NCI-H2171 treated with DMSO at 0.1 percent for 48 hours (cell line): ENCODE measurements around the gene SLC66A1.

Source experiments
- DNase-seq: peaks from one replicate; lab custom pipeline; 2025; lab: John Stamatoyannopoulos, UW

SLC66A1 gene

DNA sequence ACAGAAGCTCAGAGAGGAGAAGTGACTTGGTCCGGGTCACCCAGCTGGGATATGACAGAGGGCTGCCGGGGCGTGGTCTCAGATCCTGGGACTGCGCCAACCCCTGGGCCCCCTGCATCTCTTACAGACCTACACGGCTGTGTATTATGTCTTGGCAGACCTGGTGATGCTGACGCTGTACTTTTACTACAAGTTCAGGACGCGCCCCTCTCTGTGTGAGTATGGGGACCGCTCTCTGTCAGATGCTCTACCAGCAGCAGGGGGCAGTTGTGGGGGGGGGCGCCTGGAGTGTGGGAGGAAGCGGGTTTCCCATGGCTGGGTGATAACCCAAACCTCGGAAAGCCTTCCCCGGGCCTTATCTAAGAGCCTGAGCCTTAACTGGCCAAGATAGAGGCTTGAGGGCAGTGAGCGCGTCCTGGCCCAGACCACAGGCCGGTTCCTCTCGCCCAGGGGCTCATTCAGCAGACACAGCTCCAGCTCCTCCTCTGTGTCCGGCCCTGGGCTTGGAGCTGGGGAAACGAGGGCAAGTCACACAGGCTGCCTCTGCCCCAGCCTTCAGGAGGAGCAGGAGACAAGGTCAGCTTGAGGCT, 13.3 kb downstream of the SLC66A1 start:
- no peak for DNase-seq

DNA sequence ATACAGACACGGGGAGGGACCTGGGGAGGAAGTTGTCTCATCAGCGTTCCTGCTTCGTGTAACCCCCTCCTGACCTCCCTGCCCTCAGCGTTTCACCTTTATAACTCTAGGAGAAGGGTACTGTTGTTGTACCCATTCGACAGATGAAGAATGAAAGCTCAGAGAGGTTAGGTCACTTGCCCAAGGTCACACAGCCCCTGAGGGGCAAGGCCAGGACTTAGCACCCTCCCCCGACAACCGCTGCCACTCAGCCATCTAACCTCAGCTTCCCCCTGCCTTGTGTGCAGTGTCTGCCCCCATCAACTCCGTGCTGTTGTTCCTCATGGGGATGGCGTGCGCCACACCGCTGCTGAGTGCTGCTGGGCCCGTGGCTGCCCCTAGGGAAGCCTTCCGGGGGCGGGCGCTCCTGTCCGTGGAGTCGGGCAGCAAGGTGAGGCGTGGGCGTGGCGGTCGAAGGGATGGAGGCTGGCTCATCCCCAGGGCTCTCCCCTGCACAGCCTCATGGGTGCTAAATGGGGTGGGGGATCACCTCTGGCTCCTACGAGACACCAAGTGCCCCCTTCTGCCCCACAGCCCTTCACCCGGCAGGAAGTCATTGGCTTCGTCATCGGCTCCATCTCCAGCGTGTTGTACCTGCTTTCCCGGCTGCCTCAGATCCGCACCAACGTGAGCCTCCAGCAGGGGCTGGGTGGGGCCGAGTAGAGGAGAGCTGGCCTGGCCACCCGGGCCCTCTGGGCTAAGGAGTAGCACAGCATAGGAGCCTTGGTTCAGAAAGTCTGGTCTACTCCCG, 14.0 kb downstream of the SLC66A1 start:
- DNase-seq: no peak

DNA sequence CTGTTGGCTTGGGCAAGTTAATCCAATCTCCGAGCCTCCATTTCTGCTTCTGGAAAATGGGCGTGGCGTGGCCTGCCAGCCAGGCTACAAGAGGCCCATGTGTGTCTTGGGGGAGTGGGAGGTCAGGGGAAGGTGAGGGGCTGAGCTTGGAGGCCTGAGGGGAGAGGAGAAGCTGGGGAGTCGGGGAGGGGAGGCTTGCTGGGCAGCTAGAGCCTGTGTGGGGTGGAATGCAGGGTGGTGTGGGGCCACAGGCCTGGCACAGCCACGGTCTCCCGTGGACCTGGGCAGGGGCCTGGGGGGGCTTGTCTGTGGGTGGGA, 14.6 kb downstream of the SLC66A1 start:
- no peak for DNase-seq

DNA sequence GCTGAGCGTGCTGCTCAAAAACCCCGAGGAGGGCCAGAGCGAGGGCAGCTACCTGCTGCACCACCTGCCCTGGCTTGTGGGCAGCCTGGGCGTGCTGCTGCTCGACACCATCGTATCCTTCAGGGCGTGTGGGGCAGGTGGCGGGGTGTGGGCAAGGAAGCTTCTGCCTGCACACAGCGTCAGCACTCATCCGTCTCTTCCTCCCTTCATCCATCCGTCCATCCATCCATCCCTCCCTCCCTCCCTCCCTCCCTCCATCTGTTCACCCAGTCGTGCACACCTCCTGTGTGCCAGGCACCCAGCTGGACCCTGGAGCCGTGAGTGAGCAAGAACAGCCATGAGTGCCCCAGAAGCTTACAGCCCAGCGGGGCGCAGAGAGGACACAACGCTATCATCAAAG, 15.2 kb downstream of the SLC66A1 start:
- peak; percentile 27 for DNase-seq

DNA sequence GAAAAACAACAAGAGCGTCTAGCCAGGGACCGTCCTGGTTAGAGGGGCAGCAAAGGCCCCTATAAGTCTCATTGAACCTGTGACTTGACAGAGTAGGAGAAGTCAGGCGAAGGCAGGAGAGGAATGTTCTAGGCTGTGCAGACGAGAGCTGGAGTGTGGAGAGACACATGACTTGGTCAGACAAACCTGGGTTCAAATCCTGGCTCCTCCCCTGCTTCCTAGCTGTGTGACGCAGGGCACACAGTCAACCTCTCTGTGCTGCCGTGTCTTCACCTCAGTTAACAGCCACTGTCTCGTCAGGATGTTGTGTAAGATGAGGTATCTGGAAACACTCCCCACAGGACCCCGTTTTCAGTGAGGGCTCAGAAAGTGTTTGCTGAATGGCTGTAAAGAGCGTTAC, 15.6 kb downstream of the SLC66A1 start:
- DNase-seq: no peak

DNA sequence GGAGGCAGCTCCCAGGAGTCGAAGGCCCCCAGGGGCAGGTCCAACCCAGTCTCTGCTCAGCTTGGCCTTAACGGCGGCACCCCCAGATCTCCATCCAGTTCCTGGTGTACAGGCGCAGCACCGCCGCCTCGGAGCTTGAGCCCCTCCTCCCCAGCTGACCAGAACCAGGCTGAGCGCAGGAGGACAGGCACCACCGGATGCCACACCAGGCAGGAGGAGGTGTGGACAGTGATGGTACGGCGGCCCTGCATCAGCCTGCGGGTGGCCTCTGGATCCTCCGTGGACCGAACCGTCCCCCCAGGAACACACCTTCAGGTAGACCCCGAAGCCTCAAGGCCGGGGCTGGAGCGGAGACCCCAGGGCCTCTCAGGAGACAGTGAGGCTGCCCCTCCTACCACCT, 16.4 kb downstream of the SLC66A1 start:
- DNase-seq: no peak

DNA sequence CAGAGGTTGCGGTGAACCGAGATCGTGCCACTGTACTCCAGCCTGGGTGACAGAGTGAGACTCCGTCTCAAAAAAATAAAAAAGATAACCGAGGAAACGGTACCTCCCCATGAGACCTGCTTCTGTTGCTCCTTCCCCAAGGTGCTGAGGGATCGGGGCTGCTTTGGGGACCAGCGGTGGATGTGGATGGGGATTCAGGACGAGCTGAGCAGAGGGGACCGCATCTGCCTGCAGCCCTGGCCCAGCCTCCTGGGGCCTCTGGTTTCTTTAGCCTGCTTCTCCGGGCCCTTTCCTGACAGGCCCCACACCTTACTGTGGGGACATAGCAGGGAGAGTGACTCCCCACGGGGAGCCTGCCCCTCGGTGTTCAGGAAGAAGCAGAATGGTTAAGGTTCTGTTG, 17.1 kb downstream of the SLC66A1 start:
- no peak for DNase-seq

DNA sequence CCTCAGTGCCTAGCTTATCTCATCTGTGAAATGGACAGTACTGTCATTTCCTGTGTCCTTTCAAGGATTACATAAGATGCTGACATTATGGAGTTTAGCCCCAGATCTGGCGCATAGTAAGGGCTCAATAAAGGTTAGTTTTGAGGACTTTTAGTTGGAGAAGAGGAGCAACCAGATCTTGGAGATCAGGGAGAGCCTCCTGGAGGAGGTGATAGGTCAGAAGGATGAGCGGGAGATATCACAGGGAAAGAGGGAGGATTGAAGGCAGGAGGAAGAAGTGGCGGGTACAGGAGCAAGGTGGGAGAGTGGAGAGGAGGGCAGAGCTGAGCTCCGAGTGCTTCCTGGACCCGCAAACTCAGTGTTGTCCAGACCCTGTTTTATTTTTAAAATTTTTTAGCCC, 17.5 kb downstream of the SLC66A1 start:
- DNase-seq: no peak

DNA sequence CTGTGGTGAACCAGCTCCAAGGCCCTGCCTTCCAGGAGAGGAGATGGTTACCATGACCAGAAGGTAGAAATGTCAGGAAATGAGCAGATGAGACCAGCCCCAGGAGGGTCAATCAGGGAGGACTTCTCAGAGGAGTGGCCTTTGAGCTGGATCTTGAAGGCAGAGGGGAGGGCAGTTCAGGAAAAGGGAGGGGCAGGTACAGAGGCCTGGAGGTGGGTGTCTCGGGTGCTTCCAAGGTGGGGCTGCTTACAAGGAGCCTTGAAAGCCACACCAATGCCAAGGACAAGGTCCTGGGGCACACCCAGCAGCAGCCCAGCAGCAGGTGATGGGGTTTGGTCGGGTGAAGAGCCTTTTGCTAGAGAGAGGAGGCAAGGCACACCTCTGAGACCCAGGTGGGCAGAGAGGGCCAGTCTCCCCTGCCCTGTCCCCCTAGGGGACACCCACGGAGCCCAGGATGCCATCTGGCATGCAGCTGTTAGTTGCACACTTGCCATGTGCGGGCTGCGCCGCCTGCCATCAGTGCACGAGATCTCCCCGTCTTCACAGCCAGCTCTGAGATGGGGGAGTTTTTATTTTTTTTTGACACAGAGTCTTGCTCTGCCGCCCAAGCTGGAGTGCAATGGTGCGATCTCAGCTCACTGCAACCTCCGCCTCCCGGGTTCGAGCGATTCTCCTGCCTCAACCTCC, 18.5 kb downstream of the SLC66A1 start:
- DNase-seq: peak; percentile 75

DNA sequence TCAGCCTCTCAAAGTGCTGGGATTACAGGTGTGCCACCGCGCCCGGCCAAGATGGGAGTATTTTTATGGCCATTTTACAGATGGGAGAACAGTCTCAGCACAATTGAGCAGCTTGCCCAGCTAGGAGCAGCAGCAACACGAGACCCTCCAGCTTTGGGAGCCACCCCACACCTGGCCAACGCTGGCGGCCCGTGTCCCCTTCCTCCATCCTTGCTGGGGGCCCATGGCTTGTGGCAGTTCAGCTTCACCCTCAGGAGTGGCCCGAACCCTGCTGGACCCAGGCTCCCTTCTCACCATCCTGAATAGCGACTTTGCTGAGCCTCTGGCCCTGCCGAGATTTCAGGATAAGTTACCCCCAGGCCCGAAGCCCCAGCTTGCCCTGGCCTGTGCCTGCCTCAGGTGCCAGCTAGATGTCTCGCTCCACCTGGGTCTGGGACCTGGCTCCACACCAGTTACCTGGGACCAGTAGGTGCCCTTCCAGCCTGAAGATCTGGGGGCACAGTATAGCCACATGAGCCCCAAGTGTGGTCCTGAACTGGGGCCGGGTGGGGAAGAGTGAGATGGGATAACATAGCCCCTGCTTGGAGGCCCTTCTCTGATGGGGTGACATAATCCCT, 19.2 kb downstream of the SLC66A1 start:
- no peak for DNase-seq

DNA sequence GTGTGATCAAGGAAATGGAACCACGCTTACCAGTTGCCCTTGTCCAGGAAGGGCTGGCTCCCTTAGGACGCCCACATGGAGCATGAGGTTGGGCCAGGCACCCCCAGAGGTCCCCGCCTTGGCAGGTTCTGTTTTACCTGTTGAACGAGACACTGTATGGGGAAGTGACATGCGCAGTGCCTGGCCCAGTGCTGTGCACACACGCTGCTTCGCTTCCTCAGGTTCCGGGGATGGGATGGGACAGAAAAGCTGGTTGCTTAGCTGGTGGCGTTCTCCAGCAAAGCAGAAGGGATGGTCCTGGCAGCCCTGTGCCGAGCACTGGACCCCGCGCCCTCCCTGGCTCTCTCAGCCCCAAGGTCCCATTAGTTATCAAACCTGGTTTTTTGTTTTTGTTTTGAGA, 20.7 kb downstream of the SLC66A1 start:
- DNase-seq: no peak

DNA sequence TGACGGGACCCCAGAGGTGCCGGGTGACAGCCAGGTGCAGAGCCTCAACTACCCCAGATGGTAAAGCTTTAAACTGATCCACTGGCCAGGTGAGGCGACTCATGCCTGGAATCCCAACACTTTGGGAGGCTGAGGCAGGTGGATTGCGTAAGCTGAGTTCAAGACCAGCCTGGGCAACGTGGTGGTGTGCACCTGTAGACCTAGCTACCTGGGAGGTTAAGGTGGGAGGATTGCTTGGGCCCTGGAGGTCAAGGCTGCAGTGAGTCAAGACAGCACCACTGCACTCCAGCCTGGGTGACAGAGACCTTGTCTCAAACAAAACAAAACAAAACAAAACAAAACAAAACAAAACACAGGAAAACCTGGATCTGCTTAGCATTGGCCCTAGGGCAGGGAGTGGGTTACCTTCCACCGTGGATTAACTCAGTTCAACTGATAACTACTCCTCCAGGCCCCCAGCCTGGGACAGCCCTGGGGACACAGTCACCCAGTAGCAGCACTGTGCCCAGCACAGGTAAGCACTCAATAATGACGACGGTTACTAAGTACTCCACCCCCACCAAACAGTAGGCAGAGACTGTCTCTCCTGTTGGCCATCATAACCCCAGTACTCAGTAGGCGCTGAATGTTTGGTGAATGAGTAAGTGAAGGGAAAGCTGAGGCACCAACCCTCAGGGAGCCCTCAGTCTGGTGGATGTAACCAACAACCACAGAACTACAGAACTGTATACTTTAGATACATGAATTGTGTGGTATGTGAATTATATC, 21.6 kb downstream of the SLC66A1 start:
- no peak for DNase-seq

DNA sequence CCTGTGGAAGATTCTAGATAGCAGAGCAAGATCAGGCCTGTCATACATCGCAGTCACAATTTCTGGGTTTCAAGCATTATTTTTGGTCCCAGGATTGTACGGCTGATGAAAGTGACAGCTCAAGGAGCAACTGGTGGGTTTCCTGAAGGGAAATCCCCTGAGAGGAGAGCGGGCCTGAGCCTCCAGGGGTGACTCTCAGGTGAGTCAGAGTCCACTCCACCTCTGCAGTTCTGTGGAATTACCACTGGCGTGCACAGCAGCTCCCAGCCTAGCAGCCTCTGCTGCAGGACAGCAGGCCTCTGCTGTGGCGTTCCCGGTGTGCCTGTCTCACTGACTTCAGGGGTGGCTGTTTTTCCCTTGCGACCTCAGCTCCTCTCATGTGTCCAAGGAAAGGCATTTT, 24.4 kb downstream of the SLC66A1 start:
- DNase-seq: no peak

DNA sequence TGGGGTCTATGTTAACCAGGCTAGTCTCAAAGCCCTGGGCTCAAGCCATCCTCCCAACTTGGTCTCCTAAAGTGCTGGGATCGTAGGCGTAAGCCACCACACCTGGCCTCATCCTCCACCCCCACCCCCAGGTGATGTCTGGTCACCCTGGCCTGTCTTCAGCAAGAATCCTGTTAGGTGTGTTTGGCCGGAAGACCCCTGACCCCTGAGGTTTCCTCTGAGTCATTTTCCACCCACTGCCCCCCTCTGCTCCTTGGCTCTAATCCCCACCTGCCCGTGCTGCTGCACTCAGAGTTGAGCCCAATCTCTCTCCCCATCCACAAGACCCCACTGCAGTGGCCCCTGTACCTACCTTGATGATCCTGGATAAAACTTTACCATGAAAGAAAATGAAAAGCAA, 25.2 kb downstream of the SLC66A1 start:
- no peak for DNase-seq

DNA sequence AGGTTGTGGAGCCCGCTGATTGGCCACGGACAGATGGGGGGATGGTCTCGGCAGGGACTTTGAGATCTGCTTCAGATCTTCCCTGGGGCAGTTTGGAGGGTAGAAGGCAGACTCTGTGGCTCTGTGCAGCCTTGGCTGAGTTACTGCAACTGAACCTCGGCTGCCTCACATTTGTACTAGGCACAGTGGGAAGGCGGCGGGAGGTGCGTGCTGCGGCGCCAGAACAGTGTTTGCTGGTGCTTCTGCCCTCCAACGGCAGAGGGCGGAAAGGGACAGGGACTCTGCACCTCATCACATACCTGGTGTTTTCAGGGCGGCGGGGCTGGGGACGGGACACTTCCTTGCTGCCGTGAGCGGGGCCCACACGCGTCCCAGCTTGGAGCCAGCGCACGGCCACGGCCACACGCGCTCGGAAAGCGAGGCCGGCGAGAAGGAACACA, 26.2 kb downstream of the SLC66A1 start:
- peak; percentile 66 for DNase-seq

DNA sequence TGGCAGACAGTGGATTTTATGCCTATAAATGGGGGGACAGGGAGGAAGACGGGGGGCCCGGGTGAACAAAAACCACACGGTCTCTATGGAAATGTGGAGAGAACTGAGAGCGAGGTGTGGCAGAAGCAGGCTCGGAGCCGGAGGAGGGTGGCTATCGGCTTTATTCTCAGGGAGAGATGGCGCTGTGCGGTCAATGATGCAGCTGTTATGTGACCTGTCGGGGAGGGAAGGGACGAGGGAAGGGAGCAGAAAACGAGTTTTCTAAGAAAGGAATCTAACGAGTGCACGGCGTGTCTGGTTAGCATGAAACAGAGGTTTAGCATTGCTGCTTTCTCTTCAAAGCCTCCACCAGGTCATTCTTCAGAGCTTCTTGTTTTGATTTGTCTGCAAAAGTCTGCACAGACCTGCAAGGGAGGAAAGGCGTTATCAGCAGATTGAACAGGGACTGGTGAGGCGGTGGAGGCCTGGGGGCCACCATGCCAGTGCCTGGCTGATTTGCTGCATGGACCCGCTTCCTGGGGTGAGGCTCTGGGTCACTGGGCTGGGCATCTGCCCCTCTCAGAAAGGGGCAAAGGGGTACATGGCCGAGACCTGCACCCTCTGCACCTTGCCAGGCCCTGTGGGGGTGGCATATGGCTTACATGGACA, 27.2 kb downstream of the SLC66A1 start:
- no peak for DNase-seq

DNA sequence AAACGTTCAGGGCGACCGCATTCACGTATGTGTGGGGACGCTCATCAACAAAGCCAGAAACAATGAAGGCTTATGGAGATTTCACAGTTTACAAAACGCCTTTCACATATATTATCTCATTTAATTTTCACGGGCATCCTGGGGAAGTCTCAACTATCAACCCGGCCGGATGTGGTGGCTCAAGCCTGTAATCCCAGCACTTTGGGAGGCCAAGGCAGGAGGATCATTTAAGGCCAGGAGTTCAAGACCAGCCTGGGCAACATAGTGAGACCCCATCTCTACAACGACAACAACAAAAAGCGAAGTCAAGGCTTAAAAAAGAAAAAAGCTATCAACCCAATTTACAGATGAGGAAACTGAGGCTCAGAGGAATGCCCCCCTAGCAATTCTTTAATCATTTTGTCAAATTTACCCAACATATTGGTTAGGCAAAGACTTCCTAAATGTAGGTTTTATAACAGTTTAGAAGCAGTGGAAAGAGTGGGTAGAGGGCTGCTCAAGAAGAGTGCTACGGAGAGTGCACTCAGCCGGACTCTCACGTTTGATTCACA, 28.3 kb downstream of the SLC66A1 start:
- no peak for DNase-seq

DNA sequence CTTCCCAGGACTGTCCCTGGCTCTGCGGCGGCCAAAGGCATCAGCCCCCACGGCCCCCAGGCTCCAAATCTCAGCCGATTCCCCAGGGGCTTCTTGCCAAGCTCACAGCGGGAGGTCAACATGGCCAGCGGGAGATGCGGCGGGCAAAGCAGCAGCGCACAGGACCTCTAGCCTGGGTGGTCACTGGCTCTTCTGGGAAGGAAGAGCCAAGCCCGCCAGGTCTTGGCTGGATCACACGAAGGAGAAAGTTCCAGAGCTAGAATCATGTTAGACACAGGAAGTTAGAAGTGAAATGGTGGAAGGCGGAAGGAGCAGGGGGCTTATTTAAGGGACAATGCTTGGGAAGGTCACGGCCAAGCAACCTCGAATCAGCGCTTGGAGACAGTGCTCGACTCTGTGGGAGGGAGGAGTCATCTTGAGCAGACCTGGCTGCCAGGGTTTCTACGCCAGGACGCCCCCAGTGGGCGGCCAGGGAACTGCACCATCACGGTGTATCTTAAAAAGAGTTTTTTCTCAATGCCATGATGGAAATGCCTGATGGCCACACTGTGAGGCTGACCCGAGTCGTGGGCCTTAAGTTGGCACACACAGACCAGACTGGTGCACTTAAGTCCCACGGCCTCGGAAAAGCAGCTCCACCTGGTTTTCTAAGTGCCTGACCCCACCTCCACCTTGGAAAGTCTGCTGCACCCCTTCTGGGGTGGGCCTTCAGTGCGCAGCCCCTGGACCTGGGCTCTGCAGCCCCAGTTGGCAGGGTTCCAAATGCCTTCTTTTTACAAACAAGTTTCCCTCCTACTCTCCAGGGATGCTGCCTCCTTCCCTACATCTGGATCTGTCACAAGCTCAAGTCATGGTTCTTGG, 29.3 kb downstream of the SLC66A1 start:
- DNase-seq: peak; percentile 42

DNA sequence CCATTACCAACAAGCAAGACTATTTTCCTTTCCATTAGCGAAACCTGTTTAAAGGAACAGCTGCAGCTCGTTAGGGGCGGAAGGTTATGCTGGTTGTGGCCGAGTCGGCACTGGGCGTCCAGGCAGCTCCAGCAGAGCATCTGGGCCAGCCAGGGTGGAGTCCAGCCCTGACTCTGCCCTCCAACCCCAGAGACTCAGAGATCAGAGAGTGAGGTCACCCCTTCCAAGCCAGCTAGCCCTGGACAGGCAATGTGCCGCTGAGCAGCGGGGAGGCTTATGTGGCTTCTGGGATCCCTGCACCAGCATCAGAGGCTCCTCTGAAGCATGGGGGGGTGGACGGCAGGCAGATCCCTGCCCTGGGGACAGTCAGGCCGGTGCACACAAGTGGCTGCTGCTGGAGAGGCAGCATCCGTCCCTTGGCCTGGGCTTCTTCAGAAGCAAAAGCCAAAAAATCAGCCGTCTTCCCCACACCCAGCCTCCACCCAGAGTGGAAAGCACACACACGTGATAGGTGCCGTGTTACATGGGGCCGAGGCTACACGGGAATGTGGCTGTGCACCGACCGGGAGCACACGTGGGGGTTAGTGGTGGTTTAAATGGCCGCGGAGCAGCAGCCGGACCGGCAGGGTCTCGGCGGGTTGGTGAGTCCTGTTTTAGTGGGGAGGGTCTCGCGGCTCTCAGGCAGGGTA, 30.1 kb downstream of the SLC66A1 start:
- DNase-seq: no peak
